GM18526 (cell line): ENCODE data around the gene TPCN2.

Experiments used
- POLR2A ChIP-seq: IDR thresholded peaks from 3 replicates; pipeline ENCODE4 v1.6.1; 2011; ENCODE audit not compliant: insufficient read length; ENCODE audit errors: extremely low read depth

The TPCN2 gene

DNA sequence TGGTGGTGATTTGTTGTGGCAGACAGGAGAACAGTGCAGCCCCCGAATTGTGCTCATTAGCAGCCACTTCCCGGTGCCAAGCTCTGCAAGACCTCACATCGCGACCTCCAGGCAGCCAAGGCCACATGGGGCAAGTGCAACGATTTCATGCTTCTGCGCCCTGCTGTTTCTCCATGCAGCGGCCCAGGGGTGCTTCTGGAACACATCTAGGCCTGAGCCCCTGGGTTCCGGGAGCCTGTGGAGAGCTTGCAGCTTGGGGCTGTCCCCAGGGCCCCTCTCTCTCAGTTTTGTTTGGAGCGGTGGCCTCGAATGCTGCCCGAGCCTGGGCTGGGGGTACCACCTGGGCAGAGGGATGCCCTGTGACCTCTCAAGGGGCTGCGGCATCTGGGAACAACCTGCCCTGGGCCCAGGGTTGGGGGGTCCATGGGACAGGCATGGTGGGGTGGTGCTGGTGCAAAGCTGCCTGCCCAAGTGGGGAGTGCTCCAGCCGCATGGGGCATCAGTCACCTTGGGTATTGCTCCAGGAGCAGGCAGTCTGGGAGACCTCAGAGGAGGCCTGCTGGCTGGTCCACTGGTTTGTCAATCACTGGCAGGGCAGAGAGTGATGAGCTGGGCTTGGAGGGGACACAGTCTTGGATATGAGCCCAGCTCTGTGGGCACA lies 51.9 kb downstream of the TPCN2 start:
- no peak for TF ChIP-seq POLR2A

DNA sequence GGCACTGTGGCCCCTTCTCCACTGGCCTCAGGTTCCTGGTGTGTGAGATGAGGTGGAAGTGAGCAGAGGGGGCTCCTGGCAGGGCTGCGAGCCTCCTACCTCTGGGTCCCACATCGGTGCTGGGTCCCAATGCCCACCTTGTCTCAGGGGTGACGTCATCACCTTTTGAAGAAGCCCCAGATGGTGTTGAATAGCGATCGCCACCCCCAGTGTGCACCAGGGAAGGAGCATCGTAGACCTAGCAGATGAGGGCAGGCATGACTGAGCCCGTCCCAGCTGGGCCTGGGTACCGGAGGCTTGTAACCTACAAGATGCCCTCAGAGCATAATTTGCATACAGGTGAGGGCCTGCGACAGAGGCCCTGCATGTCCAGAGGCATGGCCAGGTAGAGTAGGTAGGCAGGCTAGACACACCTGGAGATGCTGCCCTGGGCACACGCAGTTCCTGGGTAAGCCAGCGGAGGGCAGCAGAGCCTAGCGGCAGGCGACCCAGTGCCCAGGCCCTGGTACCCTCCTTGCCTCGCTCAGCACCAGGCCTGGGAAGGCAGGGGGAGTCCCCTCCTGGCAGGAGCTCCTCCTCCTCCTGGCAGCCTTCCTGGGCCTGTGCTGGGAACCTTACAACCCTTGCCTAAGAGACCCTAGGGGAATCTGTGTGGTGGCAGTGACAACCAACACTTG lies 52.5 kb downstream of the TPCN2 start:
- no peak for TF ChIP-seq POLR2A

DNA sequence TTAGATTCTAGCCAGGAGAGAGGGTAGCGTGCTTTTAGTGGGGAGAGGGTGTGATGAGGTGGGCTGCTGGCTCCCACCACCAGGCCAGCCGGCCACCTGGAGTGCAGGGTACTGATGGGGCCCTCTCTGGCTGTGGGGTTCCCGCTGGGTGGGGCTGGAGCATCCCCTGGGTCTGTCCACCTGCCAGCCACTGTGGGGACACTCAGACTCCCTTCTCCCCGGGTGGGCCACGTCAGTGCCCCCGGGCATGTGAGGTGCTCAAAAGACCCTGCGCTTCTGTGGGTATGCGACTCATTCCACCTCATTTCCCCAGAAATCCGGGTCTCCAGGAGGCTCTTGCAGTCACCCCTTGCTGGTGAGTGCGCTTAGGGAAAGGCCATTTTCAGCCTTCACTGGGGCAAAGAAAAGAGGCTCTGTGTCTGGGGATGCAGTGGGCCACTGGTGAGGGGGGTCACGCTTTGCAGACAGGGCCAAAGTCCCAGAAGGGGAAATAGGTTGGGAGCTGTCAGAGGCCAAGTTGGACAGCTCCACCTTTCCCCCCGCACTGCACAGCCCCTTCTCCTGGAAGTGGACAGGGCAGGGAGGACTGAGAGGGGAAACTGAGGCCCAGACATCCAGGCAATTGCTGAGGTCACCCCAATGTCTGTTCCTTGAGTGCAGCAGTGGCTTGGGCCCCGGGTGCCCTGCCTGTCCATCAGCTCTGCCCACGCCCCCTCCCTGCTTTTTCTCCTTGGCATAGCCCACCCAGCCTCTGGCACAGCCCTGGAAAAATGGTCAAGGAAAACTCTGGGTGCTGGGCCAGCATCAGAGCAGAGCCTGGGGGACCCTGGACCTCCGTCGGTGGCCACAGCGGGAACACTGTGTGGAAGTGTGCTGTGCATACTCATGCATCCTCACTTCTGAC lies 53.3 kb downstream of the TPCN2 start:
- TF ChIP-seq POLR2A: no peak

DNA sequence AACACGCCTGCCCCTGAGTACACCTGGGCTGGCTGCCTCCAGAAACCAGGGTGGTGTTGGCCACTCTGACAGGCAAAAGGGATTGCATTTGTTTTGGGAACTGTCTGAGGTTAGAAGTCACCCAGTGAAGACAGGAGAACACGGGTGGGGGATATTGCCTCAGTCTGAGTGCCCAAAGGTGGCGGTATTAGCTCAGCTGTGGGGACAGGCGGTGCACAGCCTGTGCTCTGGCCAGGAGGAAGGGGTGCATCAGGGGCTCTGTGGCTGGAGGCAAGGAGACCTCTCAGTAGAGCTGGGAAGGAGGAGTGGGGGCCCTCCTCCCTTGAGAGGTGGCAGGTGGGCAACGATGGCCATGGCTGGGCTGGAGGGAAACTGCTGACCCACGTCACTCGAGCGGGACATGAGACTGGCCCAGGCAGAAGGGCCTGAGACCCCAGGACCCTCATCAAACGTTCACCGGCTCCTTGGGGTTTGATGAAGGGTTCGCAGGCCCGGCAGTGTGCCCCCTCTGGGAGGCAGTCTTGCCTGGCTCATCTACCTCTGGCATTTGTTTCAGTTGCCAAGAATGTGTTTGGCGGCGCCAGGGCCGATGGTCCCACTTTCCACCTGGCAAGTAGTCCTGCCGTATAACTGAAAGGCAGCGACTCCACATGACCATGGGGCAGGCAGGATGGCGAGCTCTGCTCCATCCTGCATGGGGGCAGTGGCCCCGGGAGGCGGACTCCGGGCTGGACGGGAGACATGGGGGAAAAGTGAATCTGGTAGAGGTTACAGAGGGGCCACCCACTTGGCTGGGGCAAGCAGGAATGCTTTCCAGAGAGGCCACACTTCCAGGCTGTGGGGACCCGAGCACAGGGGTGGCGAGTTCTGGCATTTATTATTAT lies 54.2 kb downstream of the TPCN2 start:
- TF ChIP-seq POLR2A: no peak

DNA sequence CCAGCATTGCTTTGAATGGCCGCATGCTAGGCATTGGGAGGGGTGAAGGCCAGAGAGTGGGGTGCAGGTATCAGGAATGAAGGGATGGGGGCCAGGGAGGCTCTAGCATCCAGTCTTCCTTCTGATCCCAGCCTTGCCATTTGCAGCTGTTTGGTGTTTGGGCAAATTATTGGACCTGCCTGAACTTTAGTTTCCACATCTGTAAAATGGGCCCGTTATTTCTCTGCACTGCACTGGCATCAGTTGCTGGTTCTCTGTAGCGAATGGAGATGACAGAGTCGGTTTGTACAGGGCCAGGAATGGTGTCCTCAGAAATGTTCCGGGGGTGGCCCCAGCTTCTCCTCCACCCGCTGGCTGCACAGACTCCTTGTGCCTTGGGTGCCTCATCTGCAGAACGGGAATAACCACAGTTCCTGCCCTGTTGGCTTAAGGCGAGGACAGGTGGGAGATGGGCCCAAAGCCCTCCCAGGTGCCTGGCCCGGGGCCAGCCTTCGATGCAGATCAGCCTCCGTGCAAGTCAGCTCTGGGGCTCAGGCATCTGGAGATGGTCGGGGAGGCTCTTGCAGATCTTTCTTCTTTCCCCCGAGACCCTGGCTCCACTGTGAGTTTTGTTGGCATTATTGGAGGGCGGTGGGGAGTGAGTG lies 55.6 kb downstream of the TPCN2 start:
- no peak for TF ChIP-seq POLR2A

DNA sequence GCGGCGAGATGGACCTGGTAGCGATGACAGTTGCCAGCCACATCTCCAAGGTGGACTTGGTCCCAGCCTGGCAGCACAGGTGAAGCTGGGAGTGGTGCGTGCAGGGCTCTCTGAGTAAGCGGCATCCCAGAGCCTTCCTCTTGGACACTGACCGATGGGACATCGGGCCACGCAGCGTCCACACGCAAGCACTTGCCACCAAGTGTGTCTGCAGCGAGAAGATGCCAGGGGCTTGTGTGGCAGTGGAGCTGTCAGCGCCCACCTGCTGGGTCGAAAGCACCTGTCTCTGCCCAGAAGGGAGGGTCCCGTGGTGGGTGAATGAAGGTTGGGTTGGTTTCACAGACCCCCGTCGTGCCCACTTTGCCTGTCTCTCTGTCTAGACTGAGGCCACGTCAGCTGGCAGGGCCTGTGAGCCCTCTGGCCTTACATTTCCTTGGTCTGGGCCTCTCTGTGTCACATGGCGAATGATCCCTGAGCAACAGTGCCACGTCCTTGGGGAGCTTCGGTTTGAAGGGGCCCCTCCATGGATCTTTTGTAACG lies 56.2 kb downstream of the TPCN2 start:
- TF ChIP-seq POLR2A: no peak

DNA sequence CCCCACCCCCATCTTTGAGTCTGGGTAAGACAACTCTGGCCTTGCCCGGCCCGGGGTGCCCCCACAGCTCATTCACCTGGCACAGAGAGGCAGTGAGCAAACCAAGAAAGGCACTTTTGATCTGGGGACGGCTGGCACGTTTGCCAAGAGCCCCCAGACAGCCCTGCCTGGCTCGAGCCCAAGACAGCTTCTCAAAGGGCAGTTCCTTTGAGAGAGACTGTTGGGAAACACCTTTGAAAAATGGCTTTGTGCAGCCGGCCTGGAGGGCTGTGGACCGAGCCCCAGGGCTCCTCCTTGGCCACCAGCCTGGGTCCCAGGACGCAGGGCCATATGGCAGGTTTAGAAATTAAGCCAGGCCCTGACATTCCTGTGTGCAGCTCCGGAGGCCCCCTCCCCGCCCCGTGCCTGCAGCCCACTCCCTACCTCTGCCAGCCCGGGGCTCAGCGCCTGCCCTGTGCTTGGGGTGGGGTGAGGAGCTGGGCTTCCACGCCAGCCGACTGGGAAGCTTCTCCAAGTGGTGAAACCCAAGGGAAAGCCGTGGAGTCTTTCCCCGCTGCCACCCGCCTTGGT lies 56.8 kb downstream of the TPCN2 start:
- no peak for TF ChIP-seq POLR2A

DNA sequence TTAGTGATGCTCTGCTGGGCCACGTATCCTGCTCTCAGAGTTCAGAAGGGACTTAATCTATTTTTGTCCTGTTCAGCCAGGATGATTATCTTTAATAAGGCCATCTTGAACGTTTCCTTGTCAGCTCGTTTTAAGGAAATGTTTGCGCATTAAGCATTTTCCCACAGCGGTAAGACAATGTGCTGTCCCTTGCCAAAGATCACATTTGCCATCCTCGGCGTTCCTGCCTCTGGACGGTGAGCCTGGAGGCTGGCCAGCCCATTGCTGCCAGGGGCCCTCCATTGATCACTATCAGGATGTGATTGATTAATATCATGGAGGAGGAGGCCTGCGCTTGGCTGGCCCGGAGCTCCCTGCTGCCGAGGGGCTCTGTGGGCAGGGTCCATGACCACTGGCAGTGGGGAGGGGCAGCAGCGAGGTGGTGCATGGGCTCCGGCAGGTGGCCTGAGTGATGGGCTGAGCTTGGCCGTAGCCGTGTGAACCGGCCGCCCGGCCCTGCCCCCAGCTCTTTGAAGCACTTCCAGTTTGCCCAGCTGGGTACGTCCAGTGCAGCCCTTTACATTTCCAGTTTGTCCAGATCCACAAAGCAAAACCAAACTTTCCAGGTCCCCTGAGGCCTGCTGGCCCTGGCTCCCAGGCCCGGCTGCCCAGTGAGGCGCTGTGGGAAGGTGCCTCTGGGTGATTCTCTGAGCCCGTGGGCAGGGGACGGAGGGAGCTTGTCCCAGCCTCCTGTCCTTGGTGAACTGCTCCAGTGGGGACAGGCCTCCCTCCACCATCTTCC lies 57.5 kb downstream of the TPCN2 start:
- no peak for TF ChIP-seq POLR2A

DNA sequence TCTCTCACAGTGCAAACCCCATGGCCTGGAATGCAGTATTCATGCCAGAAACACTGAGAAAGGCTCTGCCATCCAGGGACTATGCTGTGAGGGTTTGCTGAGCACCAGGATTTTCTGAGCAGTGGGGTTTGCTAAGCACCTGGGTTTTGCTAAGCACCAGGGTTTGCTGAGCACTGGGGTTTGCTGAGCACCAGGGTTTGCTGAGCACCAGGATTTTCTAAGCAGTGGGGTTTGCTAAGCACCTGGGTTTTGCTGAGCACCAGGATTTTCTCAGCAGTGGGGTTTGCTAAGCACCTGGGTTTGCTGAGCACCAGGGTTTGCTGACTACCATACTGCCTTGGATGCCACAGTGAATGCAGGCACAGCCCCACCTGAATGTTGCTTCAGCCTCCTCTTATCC lies 58.7 kb downstream of the TPCN2 start:
- no peak for TF ChIP-seq POLR2A

DNA sequence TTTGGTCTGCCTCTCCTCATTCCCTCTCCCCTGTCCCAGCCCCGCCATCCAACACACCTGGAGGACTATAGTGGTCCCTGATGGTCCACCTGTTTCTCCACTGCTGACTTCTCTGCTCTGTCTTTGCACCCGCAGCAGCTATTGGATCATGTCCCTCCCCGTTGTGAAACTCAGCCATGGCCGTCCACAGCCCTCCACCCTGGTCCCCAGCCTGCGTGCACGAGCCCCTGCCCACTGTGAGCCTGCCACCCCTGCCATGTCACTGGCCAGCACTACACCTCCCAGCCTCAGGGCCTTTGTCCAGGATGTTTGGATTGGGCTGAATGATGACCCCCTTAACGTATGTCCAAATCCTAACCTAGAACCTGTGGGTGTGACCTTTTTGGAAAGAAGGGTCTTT lies 59.3 kb downstream of the TPCN2 start:
- no peak for TF ChIP-seq POLR2A

DNA sequence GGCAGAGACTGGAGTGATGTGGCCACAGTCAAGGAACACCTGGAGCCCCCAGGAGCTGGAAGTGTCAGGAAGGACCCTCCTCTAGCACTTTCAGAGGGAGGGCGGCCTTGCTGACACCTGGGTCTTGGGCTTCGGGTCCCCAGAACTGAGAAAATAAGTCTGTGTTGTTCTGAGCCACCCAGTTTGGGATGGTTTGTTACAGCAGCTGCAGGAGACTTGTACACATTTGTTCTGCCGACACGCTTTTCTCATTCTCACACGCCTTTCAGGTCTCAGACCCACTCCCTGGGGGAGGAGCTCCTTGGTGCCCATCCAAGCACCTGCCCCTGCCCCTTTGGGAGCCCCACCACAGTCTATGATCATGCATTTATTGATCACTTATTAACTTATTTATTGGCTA lies 59.8 kb downstream of the TPCN2 start:
- TF ChIP-seq POLR2A: no peak

DNA sequence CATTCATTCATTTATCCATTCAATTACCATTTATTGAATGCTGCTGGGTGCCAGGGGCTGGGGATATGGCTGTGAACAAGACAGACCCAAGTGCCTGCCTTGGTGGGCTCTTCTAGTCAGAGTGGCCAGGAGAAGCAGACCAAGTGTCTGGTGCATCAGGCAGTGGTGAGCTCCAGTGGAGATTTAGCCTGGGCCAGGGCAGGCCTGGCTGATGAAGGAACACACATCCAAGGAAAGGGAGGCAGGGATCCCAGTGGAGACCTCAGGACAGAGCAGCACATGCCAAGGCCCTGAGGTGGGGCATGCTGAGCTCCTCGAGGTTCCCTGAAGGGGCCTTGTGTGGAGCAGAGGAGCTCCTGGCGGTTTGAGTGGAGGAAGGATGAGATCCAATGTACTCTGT lies 60.4 kb downstream of the TPCN2 start:
- no peak for TF ChIP-seq POLR2A

DNA sequence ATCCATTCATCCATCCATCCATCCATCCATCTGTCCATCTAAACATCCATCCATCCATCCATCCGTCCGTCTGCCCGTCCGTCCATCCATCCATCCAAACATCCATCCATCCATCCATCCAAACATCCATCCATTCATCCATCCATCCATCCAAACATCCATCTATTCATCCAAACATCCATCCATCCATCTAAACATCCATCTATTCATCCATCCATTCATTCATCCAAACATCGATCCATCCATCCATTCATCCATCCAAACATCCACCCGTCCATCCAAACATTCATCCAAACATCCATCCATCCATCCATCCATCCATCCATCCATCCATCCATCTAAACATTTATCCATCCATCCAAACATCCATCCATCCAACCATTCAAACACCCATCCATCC lies 61.7 kb downstream of the TPCN2 start:
- no peak for TF ChIP-seq POLR2A
